MM.1S (cell line): ENCODE measurements around the gene GP5.

Experiments used
- EZH2phosphoT487 ChIP-seq: fragments of 300-600 bp; sonication (generic); IDR thresholded peaks from 2 replicates; pipeline ENCODE4 v1.6.1; 2018; ENCODE audit warnings: antibody characterized with exemption, low read length
- TF ChIP-seq, protein P1 (sequence below): fragments of 300-600 bp; sonication (generic); IDR thresholded peaks from 2 replicates; pipeline ENCODE4 v1.5.1; 2016; ENCODE audit warnings: antibody characterized with exemption, low read length, mixed read lengths

DNA sequence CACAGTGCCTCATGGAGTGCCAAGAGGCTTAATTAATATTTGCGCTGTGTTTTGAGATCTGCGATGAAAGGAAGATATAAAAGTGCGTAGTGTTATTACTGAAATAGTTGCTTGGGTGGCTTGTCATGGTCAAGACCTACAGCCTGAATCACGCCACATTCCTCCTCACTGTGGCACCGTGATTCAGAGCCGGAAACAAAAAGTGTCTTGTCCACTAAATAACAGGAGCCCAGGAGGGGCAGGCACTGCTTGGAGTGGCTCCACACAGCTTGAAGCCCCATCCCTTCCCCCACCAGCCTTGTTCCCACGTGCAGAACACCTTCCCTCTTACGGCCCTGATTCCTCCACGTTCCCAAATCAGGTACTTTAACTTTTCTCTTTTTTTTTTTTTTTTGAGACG, 28.3 kb downstream of the GP5 start:
- TF ChIP-seq, protein P1, sequence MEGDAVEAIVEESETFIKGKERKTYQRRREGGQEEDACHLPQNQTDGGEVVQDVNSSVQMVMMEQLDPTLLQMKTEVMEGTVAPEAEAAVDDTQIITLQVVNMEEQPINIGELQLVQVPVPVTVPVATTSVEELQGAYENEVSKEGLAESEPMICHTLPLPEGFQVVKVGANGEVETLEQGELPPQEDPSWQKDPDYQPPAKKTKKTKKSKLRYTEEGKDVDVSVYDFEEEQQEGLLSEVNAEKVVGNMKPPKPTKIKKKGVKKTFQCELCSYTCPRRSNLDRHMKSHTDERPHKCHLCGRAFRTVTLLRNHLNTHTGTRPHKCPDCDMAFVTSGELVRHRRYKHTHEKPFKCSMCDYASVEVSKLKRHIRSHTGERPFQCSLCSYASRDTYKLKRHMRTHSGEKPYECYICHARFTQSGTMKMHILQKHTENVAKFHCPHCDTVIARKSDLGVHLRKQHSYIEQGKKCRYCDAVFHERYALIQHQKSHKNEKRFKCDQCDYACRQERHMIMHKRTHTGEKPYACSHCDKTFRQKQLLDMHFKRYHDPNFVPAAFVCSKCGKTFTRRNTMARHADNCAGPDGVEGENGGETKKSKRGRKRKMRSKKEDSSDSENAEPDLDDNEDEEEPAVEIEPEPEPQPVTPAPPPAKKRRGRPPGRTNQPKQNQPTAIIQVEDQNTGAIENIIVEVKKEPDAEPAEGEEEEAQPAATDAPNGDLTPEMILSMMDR = no peak
- no peak for TF ChIP-seq EZH2phosphoT487
